B cell (primary cell): ENCODE data around the gene RAP1GAP2. TPM values are rescaled to one million over a fixed set of nuclear protein-coding genes. Genes with fewer than 3 reads are reported as not detected.

Experiments
- ATAC-seq: fragments of 200-7000 bp; cut with Tn5 transposase; one replicate; pipeline ENCODE4 v1.10.0; 2021; ENCODE audit warnings: low read depth, mild to moderate bottlenecking, moderate number of reproducible peaks, moderate library complexity
- CTCF ChIA-PET: fragments of 350-600 bp; sonication (Branson Sonifier 250); formaldehyde crosslinking; loops from one replicate; lab custom pipeline; 2021; ENCODE audit warnings: antibody characterized with exemption, inconsistent platforms; lab: Charles Lee
- POLR2A ChIA-PET: fragments of 350-600 bp; sonication (Branson Sonifier 250); formaldehyde crosslinking; loops from one replicate; lab custom pipeline; 2021; ENCODE audit warnings: antibody characterized with exemption; lab: Charles Lee
- DNase-seq: peaks from one replicate; pipeline ENCODE4 v3.0.0; 2013
- H2AFZ ChIP-seq: 2 replicates; pipeline ENCODE4 v1.6.1; 2012; ENCODE audit warnings: mild to moderate bottlenecking, low read depth, low read length; ENCODE audit not compliant: insufficient read depth, poor library complexity, severe bottlenecking
- H3K27ac ChIP-seq, 2 donors: 1 replicate in 1 of 2; 2 replicates in 1 of 2; pipeline ENCODE4 v1.5.1; 2012 to 2013; ENCODE audit warnings: low read length in 2 of 2, mild to moderate bottlenecking in 2 of 2, moderate library complexity in 1 of 2
- H3K27me3 ChIP-seq, 4 experiments: fragments of 200-600 bp in 1 of 4; sonication (generic) in 1 of 4; replicated peaks in 1 of 4; 1 replicate in 2 of 4; 2 replicates in 2 of 4; pipeline versions ENCODE4 v1.6.1 to v1.7.0; 2013 to 2016; ENCODE audit warnings: low read length in 3 of 4, mild to moderate bottlenecking in 2 of 4, mixed read lengths in 1 of 4, moderate library complexity in 1 of 4; ENCODE audit not compliant: insufficient read depth in 4 of 4, control insufficient read depth in 3 of 4; ENCODE audit errors: control extremely low read depth in 1 of 4
- H3K36me3 ChIP-seq, 2 experiments: replicated peaks in 1 of 2; 1 replicate in 1 of 2; 2 replicates in 1 of 2; pipeline versions ENCODE4 v1.6.1 to v1.7.1; 2013; ENCODE audit warnings: low read length in 1 of 2; ENCODE audit not compliant: insufficient read depth in 2 of 2, control insufficient read depth in 1 of 2; ENCODE audit errors: control extremely low read depth in 1 of 2, extremely low read depth in 1 of 2
- H3K4me1 ChIP-seq, 2 donors: fragments of 200-600 bp in 1 of 2; sonication (generic) in 1 of 2; 1 replicate in 1 of 2; 2 replicates in 1 of 2; pipeline versions ENCODE4 v1.5.1 to v1.6.1; 2013 to 2017; ENCODE audit warnings: low read length in 2 of 2; ENCODE audit not compliant: control insufficient read depth in 2 of 2, insufficient read depth in 2 of 2
- H3K4me2 ChIP-seq: replicated peaks from 2 replicates; pipeline ENCODE3; 2012; ENCODE audit warnings: mild to moderate bottlenecking, low read depth, low read length; ENCODE audit not compliant: poor library complexity, severe bottlenecking
- H3K4me3 ChIP-seq, 5 experiments: fragments of 200-600 bp in 1 of 5; sonication (generic) in 1 of 5; 1 replicate in 3 of 5; 2 replicates in 2 of 5; pipeline versions ENCODE4 v1.5.1 to v1.7.0; 2011 to 2016; ENCODE audit warnings: low read length in 4 of 5, mild to moderate bottlenecking in 4 of 5, low read depth in 2 of 5, control low read depth in 1 of 5, moderate library complexity in 1 of 5; ENCODE audit not compliant: insufficient read depth in 1 of 5; ENCODE audit errors: control extremely low read depth in 1 of 5, extremely low read depth in 1 of 5
- H3K79me2 ChIP-seq: fragments of 200-600 bp; sonication (generic); one replicate; pipeline ENCODE4 v1.6.0; 2016; ENCODE audit warnings: low read length; ENCODE audit not compliant: control insufficient read depth, insufficient read depth
- H3K9ac ChIP-seq: fragments of 200-600 bp; sonication (generic); 2 replicates; pipeline ENCODE4 v1.6.1; 2017; ENCODE audit warnings: mild to moderate bottlenecking, low read length, moderate library complexity
- H3K9me3 ChIP-seq, 3 donors: one replicate each; pipeline versions ENCODE4 v1.6.1 to v1.7.1; 2013; ENCODE audit warnings: low read length in 2 of 3; ENCODE audit not compliant: control insufficient read depth in 2 of 3, insufficient read depth in 1 of 3; ENCODE audit errors: control extremely low read depth in 1 of 3
- H4K20me1 ChIP-seq: 2 replicates; pipeline ENCODE4 v1.6.0; 2012; ENCODE audit warnings: mild to moderate bottlenecking, low read length; ENCODE audit not compliant: insufficient read depth, control insufficient read depth, poor library complexity, severe bottlenecking
- H3K27ac Mint-ChIP-seq: one replicate; pipeline ENCODE4 v1.8.0; 2021; ENCODE audit warnings: mixed read lengths
- H3K27me3 Mint-ChIP-seq: one replicate; pipeline ENCODE4 v1.8.0; 2021; ENCODE audit warnings: mixed read lengths
- H3K4me1 Mint-ChIP-seq: one replicate; pipeline ENCODE4 v1.8.0; 2021; ENCODE audit warnings: mixed read lengths
- H3K4me3 Mint-ChIP-seq: one replicate; pipeline ENCODE4 v1.8.0; 2021; ENCODE audit warnings: mixed read lengths
- H3K9me3 Mint-ChIP-seq: one replicate; pipeline ENCODE4 v1.8.0; 2022; ENCODE audit warnings: mixed read lengths; ENCODE audit not compliant: insufficient read depth
- EZH2 ChIP-seq: IDR thresholded peaks from 2 replicates; pipeline ENCODE4 v1.6.1; 2012; ENCODE audit warnings: borderline replicate concordance, low read depth, mild to moderate bottlenecking, moderate library complexity, low read length; ENCODE audit not compliant: insufficient read depth, poor library complexity, severe bottlenecking
- WGBS: methylation state at CpG from one replicate; pipeline ENCODE4 v1.1.5; 2013; ENCODE audit warnings: missing lambda C conversion rate; ENCODE audit not compliant: insufficient coverage; 5-methylcytosine and 5-hydroxymethylcytosine counted together
- intact Hi-C: fragments of 100-400 bp; cut with micrococcal nuclease; formaldehyde crosslinking; loops from one replicate; pipeline ENCODE4 v1.10.0; 2022
- polyA plus RNA-seq: library from polyadenylated mRNA; depleted of rRNA; stranded (reverse); fragments of >200 nt; gene quantifications from 2 replicates; pipeline ENCODE4 v1.2.3, GENCODE V29; 2012
- total RNA-seq, 2 donors: library from RNA; stranded (reverse); fragments of 120-200 nt in 1 of 2; gene quantifications; 1 replicate in 1 of 2; 2 replicates in 1 of 2; pipeline versions ENCODE4 v1.2.3 to v1.2.4, GENCODE V29; 2013 to 2022
- TF ChIP-seq, protein P1 (sequence below): fragments of 200-600 bp; IDR thresholded peaks from one replicate; pipeline ENCODE4 v1.8.0; 2022; ENCODE audit warnings: antibody characterized with exemption, mild to moderate bottlenecking

Gene RAP1GAP2
- total and polyA plus RNA-seq, 2 donors (not counting 1 experiment from before 2014, with no cell fraction given): 14.9 to 16.4 TPM

DNA sequence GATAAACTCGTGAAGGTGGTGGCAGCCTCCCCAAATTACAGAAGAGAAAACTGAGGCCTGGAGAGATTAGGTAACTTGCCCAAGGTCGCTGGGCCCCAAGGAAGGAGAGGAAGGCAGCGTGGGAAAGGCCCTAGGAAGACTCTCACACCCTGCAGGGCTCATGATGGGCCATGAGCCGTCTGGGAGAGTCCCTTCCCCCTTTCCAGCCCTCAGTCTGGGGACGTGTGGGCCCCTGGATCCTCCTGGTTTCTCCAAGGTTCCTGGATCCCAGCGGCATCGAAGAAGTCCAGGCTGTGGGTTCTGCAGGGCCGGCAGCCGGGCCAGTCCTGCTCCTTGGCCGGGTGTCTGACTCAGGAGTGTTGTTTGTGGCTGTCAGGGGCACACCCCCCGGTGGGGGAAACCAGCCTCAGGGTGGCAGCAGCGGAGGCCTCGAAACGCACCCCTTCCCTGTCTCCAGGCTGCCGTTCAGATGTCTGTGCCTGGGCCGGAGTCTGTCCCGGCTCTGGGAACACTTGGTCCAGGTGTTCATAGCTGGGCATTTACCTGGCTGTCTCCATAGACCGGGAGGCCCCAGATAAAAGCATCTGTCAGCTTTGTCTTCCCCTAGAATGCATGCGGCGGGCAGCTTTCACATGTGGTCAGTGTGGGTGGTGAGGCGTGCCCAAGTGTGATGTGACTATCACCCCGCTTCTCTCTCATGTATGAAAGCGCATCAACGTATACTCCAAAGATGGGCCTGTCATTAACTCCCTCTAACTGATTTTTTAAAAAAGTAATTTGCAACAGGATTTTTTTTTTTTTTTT is 3.7 kb upstream of the RAP1GAP2 start:
- DNase-seq: peak; percentile 46
- intact Hi-C loops: no loop called here

More for the DNA sequence above, 3.7 kb upstream of the RAP1GAP2 start:
- Histone ChIP-seq H3K27me3 (peaks cover 0 to 8% (median 2%) of the 10 kb centered on the region in 4 experiments), H3K9me3 (no peaks in the 10 kb centered on the region), H3K9ac (no peak overlapping the region), H3K4me3 (no peak overlapping the region), H2AFZ (no peak overlapping the region), H3K27ac (no peak overlapping the region), H3K4me1 (peaks cover 71 to 79% of the 10 kb centered on the region in 2 donors), H3K4me2 (peak overlapping the region; percentile 49), H3K36me3 (no peaks in the 10 kb centered on the region), H4K20me1 (no peaks in the 10 kb centered on the region), H3K79me2 (peaks cover 6% of the 10 kb centered on the region)
- H3K4me1 Mint-ChIP-seq: peaks cover 72% of the 10 kb centered on the region
- ChIA-PET POLR2A (interaction anchor here (0.7 to 1.3 kb wide), 3 partner anchors 22 to 1929 kb away, joined by 3 to 11 read pairs (median 6); no protein-coding TSS in a partner anchor), CTCF (interaction anchor here (1.1 to 8.8 kb wide), 8 partner anchors 10 to 220 kb away, joined by 3 to 112 read pairs (median 8); no protein-coding TSS in a partner anchor)
- H3K27me3 Mint-ChIP-seq: no peaks in the 10 kb centered on the region
- peak overlapping the region; percentile 70 for H3K27ac Mint-ChIP-seq
- H3K4me3 Mint-ChIP-seq: peak overlapping the region; percentile 85
- TF ChIP-seq, protein P1, sequence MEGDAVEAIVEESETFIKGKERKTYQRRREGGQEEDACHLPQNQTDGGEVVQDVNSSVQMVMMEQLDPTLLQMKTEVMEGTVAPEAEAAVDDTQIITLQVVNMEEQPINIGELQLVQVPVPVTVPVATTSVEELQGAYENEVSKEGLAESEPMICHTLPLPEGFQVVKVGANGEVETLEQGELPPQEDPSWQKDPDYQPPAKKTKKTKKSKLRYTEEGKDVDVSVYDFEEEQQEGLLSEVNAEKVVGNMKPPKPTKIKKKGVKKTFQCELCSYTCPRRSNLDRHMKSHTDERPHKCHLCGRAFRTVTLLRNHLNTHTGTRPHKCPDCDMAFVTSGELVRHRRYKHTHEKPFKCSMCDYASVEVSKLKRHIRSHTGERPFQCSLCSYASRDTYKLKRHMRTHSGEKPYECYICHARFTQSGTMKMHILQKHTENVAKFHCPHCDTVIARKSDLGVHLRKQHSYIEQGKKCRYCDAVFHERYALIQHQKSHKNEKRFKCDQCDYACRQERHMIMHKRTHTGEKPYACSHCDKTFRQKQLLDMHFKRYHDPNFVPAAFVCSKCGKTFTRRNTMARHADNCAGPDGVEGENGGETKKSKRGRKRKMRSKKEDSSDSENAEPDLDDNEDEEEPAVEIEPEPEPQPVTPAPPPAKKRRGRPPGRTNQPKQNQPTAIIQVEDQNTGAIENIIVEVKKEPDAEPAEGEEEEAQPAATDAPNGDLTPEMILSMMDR: no peak
- no peak for TF ChIP-seq EZH2
- WGBS: 28% methylated on average over 19 of the region's 24 CpGs
- H3K9me3 Mint-ChIP-seq: no peaks in the 10 kb centered on the region
- ATAC-seq: no peak
